HepG2 (cell line): ENCODE measurements around the gene CALD1. TPM values are rescaled to one million over a fixed set of nuclear protein-coding genes. Genes with fewer than 3 reads are reported as not detected.

Experiments
- ARID3A ChIP-seq: IDR thresholded peaks from 2 replicates; pipeline ENCODE4 v1.6.1; 2012; ENCODE audit warnings: low read depth, low read length, improper control_type of control experiment
- BCL6 ChIP-seq: IDR thresholded peaks from 2 replicates; pipeline ENCODE4 v1.6.1; 2016; ENCODE audit warnings: missing genetic modification reagents, missing compliant biosample characterization
- HNF1A ChIP-seq, 2 experiments: sonication (generic) in 1 of 2; formaldehyde crosslinking in 1 of 2; IDR thresholded peaks; 2 replicates each; pipeline versions ENCODE4 v1.4.0 to v1.6.1; 2016 to 2020; ENCODE audit warnings: borderline replicate concordance in 1 of 2, low read depth in 1 of 2, mild to moderate bottlenecking in 1 of 2, missing genetic modification reagents in 1 of 2
- HNRNPK ChIP-seq: fragments of 200-400 bp; formaldehyde crosslinking; IDR thresholded peaks from 2 replicates; pipeline ENCODE4 v1.6.1; 2018; ENCODE audit warnings: low read length, low read depth, moderate library complexity, mild to moderate bottlenecking; ENCODE audit not compliant: poor library complexity, severe bottlenecking
- JDP2 ChIP-seq: sonication (generic); formaldehyde crosslinking; IDR thresholded peaks from 2 replicates; pipeline ENCODE4 v1.8.1; 2022; ENCODE audit warnings: missing genetic modification reagents, borderline replicate concordance
- NCOA5 ChIP-seq: sonication (generic); formaldehyde crosslinking; IDR thresholded peaks from 2 replicates; pipeline ENCODE4 v1.4.0; 2020; ENCODE audit warnings: missing genetic modification reagents
- PHF20 ChIP-seq: sonication (generic); formaldehyde crosslinking; IDR thresholded peaks from 2 replicates; pipeline ENCODE4 v1.5.0; 2020; ENCODE audit warnings: mild to moderate bottlenecking, missing genetic modification reagents
- SKI ChIP-seq: fragments of 450-650 bp; IDR thresholded peaks from one replicate; pipeline ENCODE4 v1.6.1; 2018; ENCODE audit warnings: mild to moderate bottlenecking; ENCODE audit not compliant: partially characterized antibody
- TRAFD1 ChIP-seq: sonication (generic); formaldehyde crosslinking; IDR thresholded peaks from 2 replicates; pipeline ENCODE4 v1.5.1; 2020; ENCODE audit warnings: missing genetic modification reagents, mild to moderate bottlenecking, borderline replicate concordance
- ZMYM3 ChIP-seq: sonication (generic); formaldehyde crosslinking; IDR thresholded peaks from 2 replicates; pipeline ENCODE4 v1.5.1; 2020; ENCODE audit warnings: mild to moderate bottlenecking, missing genetic modification reagents
- ZNF264 ChIP-seq: sonication (generic); formaldehyde crosslinking; IDR thresholded peaks from 2 replicates; pipeline ENCODE4 v1.4.0; 2020; ENCODE audit warnings: missing genetic modification reagents
- ZNF274 ChIP-seq: sonication (generic); formaldehyde crosslinking; IDR thresholded peaks from 2 replicates; pipeline ENCODE4 v1.5.1; 2020; ENCODE audit warnings: mild to moderate bottlenecking, missing genetic modification reagents
- ZNF430 ChIP-seq: sonication (generic); formaldehyde crosslinking; IDR thresholded peaks from 2 replicates; pipeline ENCODE4 v1.9.0; 2021; ENCODE audit warnings: mild to moderate bottlenecking, missing genetic modification reagents
- ZNF609 ChIP-seq: sonication (generic); formaldehyde crosslinking; IDR thresholded peaks from 2 replicates; pipeline ENCODE4 v1.4.0; 2020; ENCODE audit warnings: mild to moderate bottlenecking, missing genetic modification reagents, borderline replicate concordance
- ZNF674 ChIP-seq: sonication (generic); formaldehyde crosslinking; IDR thresholded peaks from 2 replicates; pipeline ENCODE4 v1.5.0; 2020; ENCODE audit warnings: low read depth, mild to moderate bottlenecking, missing genetic modification reagents
- polyA plus RNA-seq, 8 experiments: library from polyadenylated mRNA; depleted of rRNA in 3 of 8; stranded (reverse) in 7 of 8; unstranded in 1 of 8; fragments of >200 nt; fragmentation: Illumina TruSeq in 4 of 8; extraction: Trizol in 4 of 8; gene quantifications; 2 replicates each; pipeline versions ENCODE4 v1.2.1 to v1.2.3, GENCODE V29; 2011 to 2016; ENCODE audit warnings: low read depth in 4 of 8, missing spikeins in 1 of 8, mixed read lengths in 1 of 8; ENCODE audit not compliant: insufficient read depth in 1 of 8
- total RNA-seq, 5 experiments: library from RNA; depleted of rRNA; stranded (reverse); fragments of >200 nt; fragmentation: Illumina TruSeq; extraction: Trizol; gene quantifications; 2 replicates each; pipeline ENCODE4 v1.2.3, GENCODE V29; 2016; ENCODE audit warnings: low read depth in 1 of 5

CALD1 gene
- total and polyA plus RNA-seq, 2 of the 13 experiments (the other 11 are each of a cell fraction or from before 2014, with no cell fraction given) = 53.0 to 112 TPM

GRCh38 chr7:134901389-134902020, 122.1 kb downstream of the CALD1 start (continued):
- TF ChIP-seq TRAFD1 (CRISPR knock-in tag) = no peak
- no peak for TF ChIP-seq JDP2 (CRISPR knock-in tag)
- peak; percentile 80 for TF ChIP-seq ARID3A
- 0 out of 2 replicates have a peak, but pooled peaks have one; percentile 16 for TF ChIP-seq HNF1A (IDR thresholded peaks at IDR 0.05; ENCODE audit: low read depth)
- TF ChIP-seq HNF1A (CRISPR knock-in tag; IDR thresholded peaks at IDR 0.05; ENCODE audit: borderline replicate concordance) = peak; percentile 50; the same call in 1 of the 2 replicates
- TF ChIP-seq ZNF430 (CRISPR knock-in tag) = no peak
- TF ChIP-seq BCL6 (CRISPR knock-in tag) = peak; percentile 74
- TF ChIP-seq ZMYM3 (CRISPR knock-in tag) = no peak
- TF ChIP-seq ZNF609 (CRISPR knock-in tag) = peak; percentile 75; the same call in 1 of the 2 replicates
- no peak for TF ChIP-seq ZNF674
- TF ChIP-seq HNRNPK = no peak
- TF ChIP-seq ZNF274 (CRISPR knock-in tag) = no peak
- no peak for TF ChIP-seq PHF20
- peak; percentile 70; the same call in 1 of the 2 replicates for TF ChIP-seq ZNF264 (CRISPR knock-in tag)
- no peak for TF ChIP-seq NCOA5 (CRISPR knock-in tag)
- peak; percentile 75 for TF ChIP-seq SKI
